ENCODE results near the gene ABCC3. TPM values are rescaled to one million over a fixed set of nuclear protein-coding genes. Genes with fewer than 3 reads are reported as not detected.
"Not testable (repeated sequence)": the region's sequence is repeated elsewhere in the genome, so short reads cannot be mapped to it uniquely, and the experiment has no call there.

Gene ABCC3
- total RNA-seq, 2 donors from 2014 or later, result 0.22 to 0.91 TPM

- H3K27ac ChIP-seq (ENCODE audit: low read depth, low read length), result no peak overlapping the region
- Mint-ChIP-seq H3K27me3 (ENCODE audit: insufficient read depth) (no peaks in the 10 kb centered on the region), H3K36me3 (ENCODE audit: low read depth) (no peaks in the 10 kb centered on the region), H3K27ac (no peak overlapping the region), H3K4me1 (peaks cover 4% of the 10 kb centered on the region), H3K4me3 (no peak overlapping the region), H3K9me3 (no peaks in the 10 kb centered on the region)
- WGBS, 2 experiments (ENCODE audit: insufficient coverage in 1 of 2, insufficient read length in 1 of 2), result 94 to 95% methylated on average over 9 to 11 of the region's 11 CpGs
- H3K4me3 ChIP-seq (ENCODE audit: low read length), result no peak overlapping the region
- H3K9ac ChIP-seq (ENCODE audit: extremely low read depth, low read length, poor library complexity, severe bottlenecking), result no peak overlapping the region
- DNase-seq, result no peak
- peaks cover under 1% of the 10 kb centered on the region for H3K4me1 ChIP-seq (ENCODE audit: control insufficient read depth, insufficient read depth, low read length)
- H3K27me3 ChIP-seq (ENCODE audit: control insufficient read depth, insufficient read depth, low read length, poor library complexity, severe bottlenecking), result no peaks in the 10 kb centered on the region
- no peaks in the 10 kb centered on the region for H3K9me3 ChIP-seq (ENCODE audit: control insufficient read depth, low read length)
- no peak for TF ChIP-seq CTCF (conservative IDR thresholded peaks at IDR 0.05)
- H3K36me3 ChIP-seq (ENCODE audit: control insufficient read depth, insufficient read depth, low read length), result no peaks in the 10 kb centered on the region
Observed at GRCh38 chr17:50679008-50679544, 44.4 kb downstream of the ABCC3 start.

- DNase-seq, result no peak
- 95 to 100% methylated on average over 3 to 5 of the region's 5 CpGs for WGBS, 2 experiments (ENCODE audit: insufficient coverage in 1 of 2, insufficient read length in 1 of 2)
- Mint-ChIP-seq H3K36me3 (ENCODE audit: low read depth) (no peaks in the 10 kb centered on the region), H3K27ac (no peak overlapping the region), H3K27me3 (ENCODE audit: insufficient read depth) (no peaks in the 10 kb centered on the region), H3K9me3 (no peaks in the 10 kb centered on the region), H3K4me1 (peaks cover 12% of the 10 kb centered on the region), H3K4me3 (no peak overlapping the region)
- peaks cover 8% of the 10 kb centered on the region for H3K4me1 ChIP-seq (ENCODE audit: control insufficient read depth, insufficient read depth, low read length)
- no peaks in the 10 kb centered on the region for H3K36me3 ChIP-seq (ENCODE audit: control insufficient read depth, insufficient read depth, low read length)
- no peak overlapping the region for H3K27ac ChIP-seq (ENCODE audit: low read depth, low read length)
- no peak overlapping the region for H3K4me3 ChIP-seq (ENCODE audit: low read length)
- H3K9me3 ChIP-seq (ENCODE audit: control insufficient read depth, low read length), result no peaks in the 10 kb centered on the region
- H3K9ac ChIP-seq (ENCODE audit: extremely low read depth, low read length, poor library complexity, severe bottlenecking), result no peak overlapping the region
- no peak for TF ChIP-seq CTCF (conservative IDR thresholded peaks at IDR 0.05)
- H3K27me3 ChIP-seq (ENCODE audit: control insufficient read depth, insufficient read depth, low read length, poor library complexity, severe bottlenecking), result no peaks in the 10 kb centered on the region
Observed at GRCh38 chr17:50680126-50680525, 45.4 kb downstream of the ABCC3 start.

- not testable (repeated sequence) for H3K27me3 ChIP-seq (ENCODE audit: control insufficient read depth, insufficient read depth, low read length, poor library complexity, severe bottlenecking); H3K9ac ChIP-seq (ENCODE audit: extremely low read depth, low read length, poor library complexity, severe bottlenecking); DNase-seq; H3K4me1 ChIP-seq (ENCODE audit: control insufficient read depth, insufficient read depth, low read length); H3K36me3 ChIP-seq (ENCODE audit: control insufficient read depth, insufficient read depth, low read length); H3K27me3 Mint-ChIP-seq (ENCODE audit: insufficient read depth); H3K27ac ChIP-seq (ENCODE audit: low read depth, low read length); H3K9me3 Mint-ChIP-seq; H3K4me3 Mint-ChIP-seq; H3K4me3 ChIP-seq (ENCODE audit: low read length); H3K36me3 Mint-ChIP-seq (ENCODE audit: low read depth); H3K27ac Mint-ChIP-seq; H3K9me3 ChIP-seq (ENCODE audit: control insufficient read depth, low read length)
- H3K4me1 Mint-ChIP-seq, result peaks cover 12% of the 10 kb centered on the region
- 87% methylated on average over 10 to 12 of the region's 12 CpGs for WGBS, 2 experiments (ENCODE audit: insufficient coverage in 1 of 2, insufficient read length in 1 of 2)
Observed at GRCh38 chr17:50680543-50681262, 46.0 kb downstream of the ABCC3 start.
